ENCODE measurements around the gene SBF1.
A peak's percentile ranks its signal among the peaks of the same experiment; 100 is the strongest.

The SBF1 gene

GRCh38 chr22:50486561-50487289, 11.9 kb upstream of the SBF1 start, which contains the start of gene MIOX:
TSS of gene MIOX (plus strand) at chr22:50486859. CDS start at chr22:50486898, 39 bp downstream.
- Histone ChIP-seq H3K4me1 (no peaks in the 10 kb centered on the region), H3K36me3 (replicated peaks) (no peaks in the 10 kb centered on the region; the same call in 1 of the 2 replicates), H3K27me3 (ENCODE audit: low read depth) (no peaks in the 10 kb centered on the region), H3K9me3 (no peaks in the 10 kb centered on the region), H3K4me3 (no peak within 1 kb of the TSS)
- in situ Hi-C loops (cut with MboI; ENCODE audit: low sequenced_read_pairs), result no loop called here
- no peak for DNase-seq (ENCODE audit: low spot score in 2 of 2)

DNA sequence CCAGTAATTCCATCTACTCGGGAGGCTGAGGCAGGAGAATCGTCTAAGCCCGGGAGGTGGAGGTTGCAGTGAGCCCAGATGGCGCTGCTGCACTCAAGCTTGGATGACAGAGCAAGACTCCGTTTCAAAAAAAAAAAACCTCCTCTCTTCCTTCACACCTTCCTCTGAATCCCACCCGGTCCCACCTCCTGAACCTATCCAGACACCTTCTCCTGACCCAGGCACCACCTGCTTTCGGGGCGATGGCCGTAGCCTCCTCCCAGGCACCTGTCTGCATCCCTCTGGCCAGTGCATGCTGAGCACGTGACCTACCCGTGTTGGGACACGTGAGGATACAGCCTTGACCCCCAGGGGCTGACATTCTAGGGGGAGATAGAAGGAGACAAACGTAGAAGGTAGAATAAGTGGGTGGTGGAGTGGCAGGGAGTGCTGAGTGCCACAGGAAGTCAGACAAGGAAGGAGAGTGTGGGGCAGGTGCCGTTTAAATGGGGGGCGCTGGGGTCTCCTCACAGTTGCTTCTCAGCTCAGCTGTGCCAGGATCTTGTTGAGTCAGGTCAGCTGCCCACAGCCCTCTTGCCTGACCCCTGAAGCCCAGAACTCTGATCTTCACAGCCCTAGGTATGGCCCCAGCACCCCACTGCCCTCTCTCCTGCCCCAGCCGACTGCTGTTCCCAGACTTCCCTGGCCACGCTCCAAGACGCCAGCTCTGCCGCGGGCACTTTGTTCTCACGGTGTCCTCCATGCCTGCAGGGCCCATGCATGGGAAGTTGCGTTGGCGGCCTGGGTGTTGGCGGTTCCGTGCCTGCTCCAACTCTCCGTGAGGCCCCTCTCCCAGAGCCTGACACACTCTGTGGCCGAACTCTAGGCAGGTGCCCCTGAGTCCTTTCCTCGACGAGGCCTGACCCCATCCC, 10.6 kb upstream of the SBF1 start:
- Histone ChIP-seq H3K4me3 (no peak overlapping the region), H3K27me3 (ENCODE audit: low read depth) (no peaks in the 10 kb centered on the region), H3K4me1 (no peaks in the 10 kb centered on the region), H3K9me3 (no peaks in the 10 kb centered on the region), H3K36me3 (replicated peaks) (no peaks in the 10 kb centered on the region; the same call in 1 of the 2 replicates)
- DNase-seq (ENCODE audit: low spot score in 2 of 2), result peak in 1 of 2 experiments; percentile 32
- in situ Hi-C loops (cut with MboI; ENCODE audit: low sequenced_read_pairs), result no loop called here

GRCh38 chr22:50483977-50484853, 9.4 kb upstream of the SBF1 start:
- in situ Hi-C loops (cut with MboI; ENCODE audit: low sequenced_read_pairs), result no loop called here
- no peak for DNase-seq (ENCODE audit: low spot score in 2 of 2)
- H3K9me3 ChIP-seq, result no peaks in the 10 kb centered on the region
- H3K36me3 ChIP-seq (replicated peaks), result no peaks in the 10 kb centered on the region; the same call in 1 of the 2 replicates
- no peaks in the 10 kb centered on the region for H3K27me3 ChIP-seq (ENCODE audit: low read depth)
- no peaks in the 10 kb centered on the region for H3K4me1 ChIP-seq
- H3K4me3 ChIP-seq, result no peak overlapping the region

DNA sequence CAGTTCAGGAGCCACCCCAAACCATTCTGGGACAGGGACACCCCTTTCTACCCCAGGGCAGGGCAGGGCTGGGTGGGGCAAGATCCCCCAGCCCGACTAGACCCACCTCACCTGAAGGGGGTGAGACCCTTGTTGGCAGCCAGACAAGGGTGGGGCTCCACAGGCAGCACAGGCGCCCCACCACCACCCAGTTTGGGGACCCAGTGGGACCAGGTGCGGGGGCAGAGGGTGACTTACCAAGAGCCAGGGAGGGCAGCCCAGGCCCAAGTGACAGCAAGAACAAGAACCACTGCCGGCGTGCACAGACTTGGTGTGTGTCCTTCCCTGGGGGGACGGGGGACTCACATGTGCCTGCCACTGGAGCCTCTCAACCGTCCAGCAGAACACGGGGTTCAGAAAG, 8.7 kb upstream of the SBF1 start:
- H3K36me3 ChIP-seq (replicated peaks), result no peaks in the 10 kb centered on the region; the same call in 1 of the 2 replicates
- no peaks in the 10 kb centered on the region for H3K27me3 ChIP-seq (ENCODE audit: low read depth)
- no peak overlapping the region for H3K4me3 ChIP-seq
- no peak for DNase-seq (ENCODE audit: low spot score in 2 of 2)
- no peaks in the 10 kb centered on the region for H3K4me1 ChIP-seq
- H3K9me3 ChIP-seq, result no peaks in the 10 kb centered on the region
- in situ Hi-C loops (cut with MboI; ENCODE audit: low sequenced_read_pairs), result no loop called here

GRCh38 chr22:50483106-50483505, 8.3 kb upstream of the SBF1 start:
- Histone ChIP-seq H3K4me1 (no peaks in the 10 kb centered on the region), H3K4me3 (no peak overlapping the region), H3K27me3 (ENCODE audit: low read depth) (no peaks in the 10 kb centered on the region), H3K9me3 (no peaks in the 10 kb centered on the region), H3K36me3 (replicated peaks) (no peaks in the 10 kb centered on the region; the same call in 1 of the 2 replicates)
- in situ Hi-C loops (cut with MboI; ENCODE audit: low sequenced_read_pairs), result no loop called here
- DNase-seq (ENCODE audit: low spot score in 2 of 2), result no peak

GRCh38 chr22:50482107-50483074, 7.6 kb upstream of the SBF1 start:
- peak overlapping the region; percentile 60 for H3K4me3 ChIP-seq
- in situ Hi-C loops (cut with MboI; ENCODE audit: low sequenced_read_pairs), result no loop called here
- no peaks in the 10 kb centered on the region for H3K9me3 ChIP-seq
- no peaks in the 10 kb centered on the region; the same call in 1 of the 2 replicates for H3K36me3 ChIP-seq (replicated peaks)
- no peak for DNase-seq (ENCODE audit: low spot score in 2 of 2)
- no peaks in the 10 kb centered on the region for H3K4me1 ChIP-seq
- H3K27me3 ChIP-seq (ENCODE audit: low read depth), result no peaks in the 10 kb centered on the region

- no peaks in the 10 kb centered on the region for H3K4me1 ChIP-seq
- DNase-seq (ENCODE audit: low spot score in 2 of 2), result peak; percentile 19 to 79
Measured at GRCh38 chr22:50481440-50482106, 6.7 kb upstream of the SBF1 start, which contains the start of gene ADM2. TSS of gene ADM2 (plus strand) at chr22:50481543. CDS start at chr22:50481848, 305 bp downstream.

DNA sequence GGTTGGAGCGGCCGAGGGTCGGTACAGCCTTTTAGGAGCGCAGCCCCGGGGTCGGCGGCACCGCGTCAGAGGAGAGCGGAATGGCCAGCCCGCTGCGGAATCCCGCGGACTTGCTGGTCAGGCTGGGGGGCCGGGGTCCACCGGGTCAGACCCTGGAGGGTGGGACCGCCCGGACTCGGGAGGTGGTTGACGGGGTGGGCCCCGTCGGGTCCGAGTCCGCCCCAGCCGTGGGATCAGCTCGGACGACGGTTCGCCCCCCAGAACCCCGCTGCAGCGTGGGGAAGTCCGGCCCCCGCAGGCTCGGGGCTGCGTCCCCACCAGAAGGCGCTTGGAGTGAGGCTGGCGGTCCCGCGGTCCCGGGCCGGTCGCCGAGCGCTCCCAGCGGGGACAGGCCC, 6.2 kb upstream of the SBF1 start:
- Histone ChIP-seq H3K4me3 (peak overlapping the region; percentile 60), H3K9me3 (no peaks in the 10 kb centered on the region), H3K36me3 (replicated peaks) (no peaks in the 10 kb centered on the region; the same call in 1 of the 2 replicates), H3K27me3 (ENCODE audit: low read depth) (no peaks in the 10 kb centered on the region), H3K4me1 (no peaks in the 10 kb centered on the region)
- in situ Hi-C loops (cut with MboI; ENCODE audit: low sequenced_read_pairs), result no loop called here
- DNase-seq (ENCODE audit: low spot score in 2 of 2), result no peak

More at GRCh38 chr22:50481440-50482106, 6.7 kb upstream of the SBF1 start, which contains the start of gene ADM2:
- Histone ChIP-seq H3K9me3 (no peaks in the 10 kb centered on the region), H3K4me3 (peak within 1 kb of the TSS; percentile 60), H3K36me3 (replicated peaks) (no peaks in the 10 kb centered on the region; the same call in 1 of the 2 replicates), H3K27me3 (ENCODE audit: low read depth) (no peaks in the 10 kb centered on the region)
- in situ Hi-C loops (cut with MboI; ENCODE audit: low sequenced_read_pairs), result no loop called here

DNA sequence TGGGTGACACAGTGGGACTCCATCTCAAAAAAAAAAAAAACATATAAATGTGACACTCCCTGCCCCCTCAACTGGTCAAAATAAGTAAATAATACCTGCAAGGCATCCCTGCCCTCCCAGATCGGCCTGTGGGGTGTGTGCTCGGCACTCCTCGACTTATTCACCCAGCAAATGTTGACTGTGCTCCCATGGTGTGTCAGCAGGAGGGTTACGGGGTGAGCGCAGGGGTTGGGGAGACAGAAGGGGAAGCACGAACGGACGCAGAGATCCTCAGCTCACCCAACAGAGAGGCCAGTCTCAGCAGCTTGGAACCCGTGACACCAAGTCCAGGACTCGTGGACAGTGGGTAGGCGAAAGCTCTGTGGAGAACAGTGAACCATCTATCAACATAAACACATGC, 4.9 kb upstream of the SBF1 start:
- Histone ChIP-seq H3K4me1 (peaks cover 4% of the 10 kb centered on the region), H3K9me3 (no peaks in the 10 kb centered on the region), H3K36me3 (replicated peaks) (no peaks in the 10 kb centered on the region; the same call in 1 of the 2 replicates), H3K4me3 (no peak overlapping the region), H3K27me3 (ENCODE audit: low read depth) (no peaks in the 10 kb centered on the region)
- no peak for DNase-seq (ENCODE audit: low spot score in 2 of 2)
- in situ Hi-C loops (cut with MboI; ENCODE audit: low sequenced_read_pairs), result no loop called here

DNA sequence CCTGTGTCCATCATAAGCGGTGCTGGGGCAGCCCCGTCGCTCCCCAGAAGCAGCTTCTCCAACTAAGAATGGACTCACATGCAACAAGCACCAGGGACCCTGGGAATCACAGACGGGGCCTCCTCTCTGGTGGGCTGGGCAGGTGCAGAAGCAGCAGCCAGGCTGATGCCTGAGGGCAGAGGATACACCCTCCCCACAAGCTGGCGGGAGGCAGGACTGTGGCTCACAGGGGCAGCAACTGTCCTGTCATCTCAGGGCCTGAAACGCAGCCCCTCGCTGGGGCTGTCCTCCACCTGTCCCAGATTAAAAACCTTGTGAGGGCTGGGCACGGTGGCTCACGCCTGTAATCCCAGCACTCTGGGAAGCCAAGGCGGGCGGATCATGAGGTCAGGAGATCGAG, 3.1 kb upstream of the SBF1 start:
- H3K36me3 ChIP-seq (replicated peaks), result peaks cover 5% of the 10 kb centered on the region; the same call in 1 of the 2 replicates
- no peaks in the 10 kb centered on the region for H3K27me3 ChIP-seq (ENCODE audit: low read depth)
- H3K4me1 ChIP-seq, result peaks cover 12% of the 10 kb centered on the region
- in situ Hi-C loops (cut with MboI; ENCODE audit: low sequenced_read_pairs), result no loop called here
- H3K4me3 ChIP-seq, result no peak overlapping the region
- no peak for DNase-seq (ENCODE audit: low spot score in 2 of 2)
- H3K9me3 ChIP-seq, result no peaks in the 10 kb centered on the region

DNA sequence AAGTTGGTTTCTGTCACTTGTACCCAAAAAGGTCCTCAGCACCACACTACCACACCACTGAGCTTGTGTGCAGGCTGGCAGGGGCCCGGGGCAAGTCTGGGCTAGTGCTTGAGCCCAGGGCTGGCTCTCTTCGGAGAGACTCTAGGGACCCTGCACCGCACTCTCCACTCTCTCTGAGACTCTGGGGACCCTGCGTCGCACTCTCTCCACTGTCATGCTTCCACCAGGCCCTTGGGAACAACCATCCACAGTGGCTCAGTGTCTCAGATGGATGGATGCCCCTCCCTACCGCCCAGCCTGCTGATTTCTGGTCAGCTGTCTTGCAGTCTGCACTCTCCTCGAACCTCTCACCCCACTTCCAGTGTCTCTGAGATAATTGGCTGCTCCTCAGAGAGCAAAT, 2.0 kb upstream of the SBF1 start:
- Histone ChIP-seq H3K27me3 (ENCODE audit: low read depth) (no peaks in the 10 kb centered on the region), H3K36me3 (replicated peaks) (peaks cover 11% of the 10 kb centered on the region)

DNA sequence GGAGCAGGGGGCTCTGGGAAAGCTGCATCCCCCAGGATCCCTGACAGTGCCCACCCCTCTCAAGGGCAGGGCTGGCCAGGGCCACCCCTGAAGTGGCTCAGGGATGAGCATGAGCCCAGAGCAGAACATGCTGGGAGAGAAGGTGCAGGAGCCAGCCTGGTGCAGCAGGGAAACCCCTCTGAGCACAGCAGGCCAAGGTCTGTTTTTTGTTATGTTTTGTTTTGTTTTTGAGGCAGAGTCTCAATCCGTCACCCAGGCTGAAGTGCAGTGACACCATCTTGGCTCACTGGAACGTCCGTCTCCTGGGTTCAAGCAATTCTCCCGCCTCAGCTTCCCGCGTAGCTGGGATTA, 792 bp upstream of the SBF1 start:
- DNase-seq (ENCODE audit: low spot score in 2 of 2), result no peak
- Histone ChIP-seq H3K4me3 (peak overlapping the region; percentile 44), H3K27me3 (ENCODE audit: low read depth) (no peaks in the 10 kb centered on the region), H3K9me3 (no peaks in the 10 kb centered on the region), H3K4me1 (peaks cover 12% of the 10 kb centered on the region), H3K36me3 (replicated peaks) (peaks cover 11% of the 10 kb centered on the region)
- in situ Hi-C loops (cut with MboI; ENCODE audit: low sequenced_read_pairs), result no loop called here

More for the DNA sequence above, 2.0 kb upstream of the SBF1 start:
- Histone ChIP-seq H3K4me3 (no peak overlapping the region), H3K4me1 (peaks cover 12% of the 10 kb centered on the region), H3K9me3 (no peaks in the 10 kb centered on the region)
- in situ Hi-C loops (cut with MboI; ENCODE audit: low sequenced_read_pairs), result no loop called here
- no peak for DNase-seq (ENCODE audit: low spot score in 2 of 2)
